Activated CD4-positive, alpha-beta T cell treated with anti-CD3 and anti-CD28 coated beads, Interleukin-2, amount 50 U/mL, for 4 hours (primary cell): ENCODE data around the gene MEGF6.

ENCODE experiments used
- DNase-seq, 2 experiments: peaks; one replicate each; pipeline ENCODE4 v3.0.0-alpha.2; 2020

MEGF6 gene

DNA sequence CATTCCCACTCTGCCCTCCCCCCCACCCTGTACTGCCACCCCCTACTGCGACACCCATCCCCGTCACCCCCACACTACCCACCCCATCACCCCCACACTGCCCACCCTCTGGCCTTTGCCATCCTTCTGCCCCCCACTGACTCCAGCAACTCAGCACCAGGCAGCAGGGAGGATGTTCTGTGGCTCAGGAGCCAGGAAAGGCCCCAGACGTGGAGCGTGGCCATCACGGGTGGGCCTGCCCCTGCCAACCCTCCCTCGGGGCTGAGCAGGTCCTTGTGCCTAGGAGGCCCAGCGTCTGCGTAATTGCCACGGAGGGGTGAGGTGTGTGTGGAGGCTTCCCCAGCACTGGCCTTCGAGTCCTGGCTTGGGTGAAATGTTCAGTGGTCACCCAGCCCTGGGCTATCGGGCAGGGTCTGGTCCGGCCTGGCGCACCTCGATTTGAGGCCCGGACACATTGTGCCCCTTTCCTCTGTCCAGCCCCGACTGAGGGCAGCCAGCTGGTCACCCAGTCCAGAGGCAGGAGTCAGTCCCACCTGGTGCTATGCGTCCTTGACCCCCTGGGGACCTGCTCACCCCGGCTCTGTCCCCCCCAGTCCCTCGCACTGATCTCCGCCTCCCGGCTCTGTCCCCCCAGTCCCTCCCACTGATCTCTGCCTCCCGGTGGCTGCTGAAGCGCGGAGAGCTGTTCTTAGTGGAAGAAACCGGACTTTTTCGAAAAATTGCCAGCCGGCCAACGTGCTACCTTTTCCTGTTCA is 133.9 kb downstream of the MEGF6 start:
- no peak for DNase-seq

DNA sequence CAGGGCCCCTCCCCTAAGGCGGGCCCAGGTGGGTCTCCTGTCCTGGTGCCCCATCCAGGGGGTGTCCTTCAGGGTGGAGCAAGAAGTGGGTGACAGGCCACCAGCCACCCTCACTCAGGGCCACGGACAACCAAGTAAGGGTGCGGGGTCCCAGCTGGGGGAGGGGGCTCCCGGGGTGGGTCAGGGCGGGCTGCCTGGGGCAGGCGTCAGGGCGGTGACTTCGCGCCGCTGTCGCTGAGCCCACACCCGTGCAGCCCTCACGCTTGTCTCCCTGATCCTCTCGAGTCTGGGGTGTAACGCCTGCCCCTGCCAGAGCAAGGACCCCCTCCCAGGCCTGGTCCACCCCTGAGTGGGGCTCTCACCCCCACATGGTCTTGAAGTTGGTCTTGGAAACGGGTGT is 134.6 kb downstream of the MEGF6 start:
- no peak for DNase-seq

DNA sequence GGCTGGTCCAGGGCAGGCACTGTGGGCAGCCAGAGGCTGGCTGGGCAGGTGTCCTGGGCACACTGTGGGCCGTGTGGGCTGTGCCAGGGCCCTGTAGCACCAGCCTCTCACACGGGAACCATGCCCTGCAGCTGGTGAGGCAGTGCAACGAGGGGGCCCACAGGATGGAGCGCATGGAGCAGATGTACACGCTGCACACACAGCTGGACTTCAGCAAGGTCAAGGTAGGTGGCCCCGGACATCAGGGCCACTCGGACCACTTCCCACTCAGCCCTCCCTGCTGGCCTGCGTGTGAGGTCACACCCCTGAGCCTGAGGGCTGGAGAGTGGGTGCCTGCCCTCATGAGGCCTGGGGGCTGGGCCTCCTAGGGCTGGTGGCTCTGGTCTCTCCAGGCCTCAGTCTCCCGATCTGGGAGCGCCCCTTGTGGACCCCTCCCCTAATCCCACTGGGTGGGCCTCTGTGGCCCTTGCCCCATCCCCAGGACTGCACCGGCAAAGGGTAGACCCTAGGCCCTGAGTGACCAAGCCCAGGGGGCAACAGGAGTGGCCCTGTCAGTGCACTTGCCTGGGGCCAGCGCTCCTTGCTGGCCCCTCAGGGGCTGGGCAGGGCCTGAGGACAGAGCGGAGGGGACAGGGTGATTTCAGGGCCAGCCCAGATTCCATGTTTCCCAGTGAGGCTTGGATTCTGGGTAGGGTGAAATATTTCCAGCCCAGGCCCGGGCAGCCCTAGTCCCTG is 135.3 kb downstream of the MEGF6 start:
- DNase-seq: no peak

DNA sequence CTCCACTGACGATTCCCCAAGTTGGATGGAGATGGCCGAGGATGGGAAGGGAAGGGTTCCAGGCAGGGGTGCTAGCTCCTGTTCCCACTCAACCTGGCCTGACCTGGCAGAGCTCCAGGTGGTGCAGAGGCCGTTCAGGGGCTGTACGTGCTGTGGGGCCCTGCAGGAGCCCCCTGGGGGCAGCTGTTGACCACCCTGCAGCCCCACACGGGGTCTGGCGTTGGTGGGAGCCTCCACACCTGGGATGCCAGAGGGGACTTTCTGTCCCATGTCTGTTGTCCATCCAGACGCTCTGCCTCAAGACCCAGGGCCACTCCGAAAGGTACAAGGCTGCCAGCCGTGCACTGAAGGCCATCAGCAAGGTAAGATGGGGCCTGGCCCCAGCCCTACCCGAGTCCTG is 136.9 kb downstream of the MEGF6 start:
- DNase-seq: no peak

DNA sequence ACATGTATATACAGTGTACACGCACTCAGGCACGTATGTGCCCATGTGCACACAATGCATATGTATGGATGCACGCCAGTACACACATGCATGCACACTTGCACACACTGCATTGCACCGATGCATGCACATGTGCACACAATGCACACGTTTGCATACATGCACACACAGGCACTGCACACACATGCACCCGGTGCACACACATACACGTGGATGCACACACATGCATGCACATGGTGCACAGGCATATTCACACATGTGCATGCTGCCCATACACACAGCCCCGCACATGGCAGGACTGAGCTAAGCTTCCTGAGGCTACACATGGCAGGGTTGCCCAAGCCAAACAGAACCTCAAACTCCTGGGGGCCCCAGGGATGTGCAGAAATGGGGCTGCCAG is 137.3 kb downstream of the MEGF6 start:
- DNase-seq: no peak

DNA sequence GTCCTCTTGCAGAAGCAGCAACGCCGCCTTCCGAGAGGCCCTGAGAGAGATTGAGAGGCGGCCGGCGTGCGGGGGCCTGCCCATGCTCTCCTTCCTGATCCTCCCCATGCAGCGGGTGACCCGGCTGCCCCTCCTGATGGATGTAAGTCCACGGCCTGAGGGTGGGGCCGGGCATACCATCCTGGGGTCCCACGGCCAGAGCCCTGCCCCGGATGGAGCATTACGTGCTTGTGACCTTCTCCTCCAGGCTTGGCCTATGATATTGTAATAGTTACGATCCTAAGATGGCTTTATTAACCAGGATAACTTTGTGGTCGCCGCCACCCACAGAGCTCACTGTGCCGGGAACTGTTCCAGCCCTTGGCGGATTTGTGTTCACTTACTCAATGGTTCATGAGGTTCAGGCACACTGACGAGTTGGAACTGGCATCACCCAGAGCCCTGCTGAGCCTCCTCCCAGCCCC is 137.9 kb downstream of the MEGF6 start:
- no peak for DNase-seq

DNA sequence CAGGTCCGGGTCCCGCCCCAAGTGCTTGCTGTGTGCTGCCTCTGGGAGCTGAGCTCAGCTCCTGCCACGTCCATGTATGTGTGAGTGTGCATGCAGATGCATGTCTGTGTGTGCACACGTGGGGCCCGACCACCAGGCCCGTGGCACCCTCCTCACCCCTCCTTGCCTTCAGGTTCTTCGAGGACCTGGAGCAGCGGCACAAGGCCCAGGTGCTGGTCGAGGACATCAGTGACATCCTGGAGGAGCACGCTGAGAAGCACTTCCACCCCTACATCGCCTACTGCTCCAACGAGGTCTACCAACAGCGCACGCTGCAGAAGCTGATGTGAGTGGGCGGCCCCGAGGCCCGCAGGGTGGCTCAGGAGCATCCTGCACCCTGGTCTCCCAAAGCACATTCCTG is 138.4 kb downstream of the MEGF6 start:
- DNase-seq: no peak

DNA sequence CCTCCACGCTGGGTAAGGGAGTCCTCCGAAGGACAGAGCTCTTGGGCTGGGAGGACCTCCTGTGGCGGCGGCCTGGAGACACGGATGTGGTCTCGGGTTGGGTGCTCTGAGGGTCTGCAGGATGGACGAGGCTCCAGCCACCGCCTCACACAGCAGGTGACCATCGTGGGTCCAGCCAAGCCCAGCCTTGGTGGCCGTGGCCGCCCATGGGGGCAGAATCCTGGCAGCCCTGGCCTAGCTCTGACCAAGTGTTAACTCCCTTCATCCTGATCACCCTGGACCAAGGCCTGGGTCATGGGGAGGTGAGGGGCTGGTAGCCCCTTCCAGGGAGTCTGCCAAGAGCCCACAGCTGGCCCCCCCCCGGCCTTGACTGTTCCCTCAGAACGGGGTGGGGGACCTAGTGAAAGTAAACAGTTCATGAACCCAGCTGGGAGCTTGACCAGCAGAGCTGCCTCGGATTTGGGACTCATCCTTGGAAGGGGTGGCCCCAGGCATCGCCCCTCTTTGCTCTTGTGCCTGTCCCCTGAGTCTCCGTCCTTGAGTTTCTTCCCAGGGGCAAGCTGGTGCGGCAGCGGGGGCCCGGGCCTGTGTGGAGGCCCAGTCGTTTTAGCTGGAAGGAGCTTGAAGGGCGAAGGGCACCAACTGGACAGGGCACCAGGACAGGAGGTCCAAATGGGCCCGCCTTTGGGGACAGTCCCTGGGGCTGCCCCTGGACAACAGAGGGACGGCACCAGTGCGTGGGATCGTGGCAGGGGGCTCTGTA is 139.0 kb downstream of the MEGF6 start:
- no peak for DNase-seq

DNA sequence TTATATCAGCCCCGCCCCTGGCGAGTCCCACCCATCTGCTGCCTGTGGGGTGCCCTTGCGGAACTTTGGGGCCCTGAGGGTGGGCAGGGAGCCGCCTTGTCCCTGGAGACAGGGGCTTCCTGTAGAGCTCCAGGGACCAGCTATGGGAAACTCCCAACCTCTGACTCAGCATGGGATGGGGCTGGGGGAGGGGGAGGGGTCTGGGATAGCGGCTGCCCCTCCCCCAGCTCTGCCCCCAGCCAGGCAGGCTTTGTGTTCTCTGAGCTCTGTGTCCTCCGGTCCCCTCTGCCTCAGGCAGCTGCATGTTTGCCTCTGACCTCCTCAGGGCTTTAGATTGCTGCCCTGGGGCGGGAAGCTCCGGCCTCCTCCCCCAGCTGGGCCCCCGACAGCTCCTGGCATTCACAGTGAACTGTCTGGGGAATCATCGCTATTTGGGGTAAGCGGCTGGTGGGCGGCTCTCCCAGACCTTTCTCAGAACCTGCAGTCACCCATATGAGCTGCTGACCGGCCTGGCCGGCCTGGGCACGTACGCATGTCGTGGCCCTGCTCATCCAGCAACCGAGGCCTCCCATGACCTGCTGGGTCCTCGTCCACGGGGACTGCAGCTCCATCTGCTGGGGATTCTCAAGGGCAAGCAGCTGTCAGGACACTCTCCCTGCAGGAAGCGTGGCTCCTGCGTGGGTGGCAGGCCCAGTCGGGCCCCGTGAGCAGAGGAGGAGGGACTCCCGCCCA is 139.8 kb downstream of the MEGF6 start:
- no peak for DNase-seq

DNA sequence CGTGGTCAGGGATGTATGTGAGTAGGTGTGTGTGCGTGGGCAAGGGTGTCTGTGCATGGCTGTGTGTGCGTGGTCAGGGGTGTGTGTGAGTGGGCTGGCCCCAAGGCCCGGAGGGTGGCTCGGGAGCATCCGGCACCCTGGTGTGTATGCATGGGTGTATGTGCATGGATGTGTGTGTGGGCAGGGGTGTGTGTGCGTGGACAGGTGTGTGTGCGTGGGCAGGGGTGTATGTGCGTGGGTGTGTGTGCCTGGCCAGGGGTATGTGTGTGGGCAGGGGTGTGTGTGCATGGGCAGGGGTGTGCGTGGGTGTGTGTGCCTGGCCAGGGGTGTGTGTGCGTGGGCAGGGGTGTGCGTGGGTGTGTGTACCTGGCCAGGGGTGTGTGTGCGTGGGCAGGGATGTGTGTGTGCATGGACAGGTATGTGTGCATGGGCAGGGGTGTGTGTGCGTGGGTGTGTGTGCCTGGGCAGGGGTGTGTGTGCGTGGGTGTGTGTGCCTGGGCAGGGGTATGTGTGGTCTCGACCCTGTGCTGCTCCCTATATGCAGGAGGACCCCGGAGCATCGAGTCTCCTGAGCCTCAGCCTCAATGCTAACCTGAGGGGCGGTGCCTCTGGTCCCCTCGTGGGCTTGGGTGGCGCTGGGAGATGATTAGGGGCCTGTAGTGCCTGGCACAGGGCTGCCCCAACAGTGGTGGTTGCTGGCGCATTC is 140.5 kb downstream of the MEGF6 start:
- DNase-seq: no peak

DNA sequence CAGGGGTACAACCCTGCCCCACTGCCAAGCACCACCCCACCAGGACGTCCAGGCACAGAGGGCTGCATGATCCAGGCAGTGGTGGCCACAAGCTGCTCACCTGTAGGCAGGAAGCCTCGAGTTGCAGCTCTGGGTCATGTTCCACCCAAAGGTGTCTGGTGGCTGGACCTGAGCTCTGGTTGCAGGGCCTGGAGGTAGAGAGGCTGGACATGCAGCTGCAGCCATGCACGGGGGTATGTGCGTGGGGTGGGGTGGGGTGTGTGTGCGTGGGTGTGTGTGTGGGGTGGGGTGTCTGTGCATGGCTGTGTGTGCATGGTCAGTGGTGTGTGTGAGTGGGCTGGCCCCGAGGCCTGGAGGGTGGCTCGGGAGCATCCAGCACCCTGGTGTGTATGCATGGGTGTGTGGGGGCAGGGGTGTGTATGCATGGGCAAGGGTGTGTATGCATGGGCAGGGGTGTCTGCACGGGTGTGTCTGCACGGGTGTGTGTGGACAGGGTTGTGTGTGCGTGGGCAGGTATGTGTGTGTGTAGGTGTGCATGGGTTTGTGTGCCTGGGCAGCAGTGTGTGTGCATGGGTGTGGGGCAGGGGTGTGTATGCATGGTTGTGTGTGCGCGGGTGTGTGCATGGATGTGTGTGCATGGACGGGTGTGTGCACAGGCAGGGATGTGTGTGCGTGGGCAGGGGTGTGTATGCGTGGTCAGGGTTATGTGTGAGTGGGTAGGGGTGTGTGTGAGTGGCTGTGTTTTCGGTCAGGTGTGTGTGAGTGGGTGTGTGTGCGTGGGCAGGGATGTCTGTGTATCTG is 141.3 kb downstream of the MEGF6 start:
- no peak for DNase-seq

DNA sequence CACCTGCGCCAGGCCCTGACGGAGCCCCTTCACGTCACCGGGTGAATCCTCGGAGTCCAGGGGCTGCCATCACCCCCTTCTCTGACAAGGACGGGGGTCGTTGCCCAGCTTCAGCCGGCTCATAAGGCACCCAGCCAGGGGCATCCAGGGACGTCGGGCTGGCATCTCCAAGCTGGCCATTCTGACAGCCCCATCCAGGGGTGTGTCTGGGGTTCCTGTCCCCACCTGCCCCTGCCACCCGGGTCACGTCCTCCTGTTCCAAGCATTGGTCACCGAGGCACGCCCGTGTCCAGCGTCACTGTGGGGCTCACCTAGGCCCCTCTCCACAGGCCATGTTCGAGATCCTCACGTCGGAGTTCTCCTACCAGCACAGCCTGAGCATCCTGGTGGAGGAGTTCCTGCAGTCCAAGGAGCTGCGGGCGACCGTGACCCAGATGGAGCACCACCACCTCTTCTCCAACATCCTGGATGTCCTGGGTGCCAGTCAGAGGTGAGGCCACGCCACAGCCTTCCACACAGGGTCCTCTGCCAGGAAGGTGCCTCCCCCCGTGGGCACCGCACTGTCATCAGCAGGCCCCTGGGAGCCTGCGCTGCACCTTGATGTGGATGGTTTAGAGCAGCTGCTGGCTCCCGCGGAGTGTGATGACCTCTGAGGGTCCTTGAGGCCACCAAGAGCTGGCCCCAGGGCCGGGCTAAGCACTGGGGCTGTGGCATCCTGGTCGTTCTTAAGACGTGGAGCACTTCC is 142.0 kb downstream of the MEGF6 start:
- DNase-seq: no peak

DNA sequence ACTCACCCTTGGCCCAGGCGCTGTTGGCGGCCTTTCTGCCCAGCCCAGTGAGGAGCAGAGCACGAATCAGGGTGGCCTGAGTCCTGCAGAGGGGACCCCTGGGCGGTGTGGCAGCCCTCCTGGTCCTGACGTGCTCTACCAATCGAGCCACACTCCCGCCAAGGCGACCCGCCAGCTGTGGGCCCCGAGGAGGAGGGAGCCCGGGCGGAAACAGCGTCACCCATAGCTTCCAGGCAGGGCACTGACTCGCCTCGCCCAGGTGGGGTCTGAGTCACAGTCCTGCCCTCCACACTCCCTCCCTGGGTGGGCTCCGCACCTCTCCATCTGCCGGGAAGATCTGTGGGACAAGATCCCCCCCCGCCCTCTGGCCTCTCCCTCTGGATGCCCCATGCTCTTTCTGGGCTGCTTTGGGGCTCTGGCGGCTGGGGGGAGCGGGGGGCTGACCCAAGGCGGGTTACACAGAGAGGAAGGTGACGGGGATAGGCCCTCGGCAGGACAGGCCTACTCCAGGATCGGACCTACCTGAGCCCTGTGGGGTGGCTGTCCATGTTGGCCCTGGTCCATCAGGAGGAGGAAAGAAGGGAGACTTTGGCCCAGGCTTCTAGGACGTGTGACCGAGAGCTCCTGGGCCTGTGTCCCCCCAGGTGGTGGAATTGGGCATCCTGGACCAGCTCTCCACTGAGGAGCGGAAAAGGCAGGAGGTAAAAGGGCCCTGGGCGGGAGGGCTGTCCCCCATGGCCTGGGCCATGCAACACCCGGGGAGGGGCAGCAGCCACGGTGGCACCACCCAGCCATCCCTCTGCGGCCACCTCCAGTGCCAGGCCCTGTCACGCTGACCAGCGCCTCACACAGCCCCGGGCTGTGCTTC is 142.8 kb downstream of the MEGF6 start:
- no peak for DNase-seq

DNA sequence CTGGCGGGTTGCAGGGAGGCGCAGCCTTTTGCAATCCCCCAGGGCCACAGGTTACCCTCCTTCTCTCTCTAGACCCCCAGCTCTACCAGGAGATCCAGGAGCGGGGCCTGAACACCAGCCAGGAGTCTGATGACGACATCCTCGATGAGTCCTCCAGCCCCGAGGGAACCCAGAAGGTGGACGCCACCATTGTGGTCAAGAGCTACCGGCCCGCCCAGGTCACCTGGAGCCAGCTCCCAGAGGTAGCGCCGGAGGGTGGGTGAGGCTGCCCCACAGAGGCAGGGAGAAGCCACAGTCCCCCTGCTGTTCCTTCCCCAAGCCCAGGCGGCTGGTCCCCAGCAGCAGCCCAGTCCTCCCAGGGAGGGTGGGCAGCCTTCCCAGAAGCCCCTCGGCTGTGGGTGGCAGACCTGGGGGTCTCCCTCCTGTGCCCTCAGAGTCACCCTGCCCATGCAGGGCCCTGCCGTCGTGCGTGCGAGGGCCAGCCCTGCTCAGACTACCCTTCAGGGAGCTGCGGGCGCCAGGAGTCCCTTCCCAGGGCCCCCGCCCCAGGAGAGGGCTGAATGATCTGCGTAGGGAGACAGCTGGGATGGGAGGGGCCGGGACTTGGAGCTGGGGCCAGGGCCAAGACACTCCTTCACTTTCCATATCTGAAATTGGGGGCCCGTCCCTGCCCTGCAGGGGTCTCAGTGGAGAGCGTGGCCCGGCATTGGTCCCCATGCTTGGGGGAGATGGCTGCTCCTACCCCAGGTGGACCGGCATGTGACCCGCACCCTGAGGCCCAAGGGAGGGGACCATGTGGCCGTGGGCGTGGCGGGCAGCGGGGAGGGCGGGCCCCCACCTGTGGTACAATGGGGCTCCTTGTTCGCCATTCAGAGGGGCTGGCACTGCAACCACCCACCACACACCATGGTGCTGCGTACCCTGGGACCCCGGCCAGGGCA is 143.9 kb downstream of the MEGF6 start:
- DNase-seq: no peak

DNA sequence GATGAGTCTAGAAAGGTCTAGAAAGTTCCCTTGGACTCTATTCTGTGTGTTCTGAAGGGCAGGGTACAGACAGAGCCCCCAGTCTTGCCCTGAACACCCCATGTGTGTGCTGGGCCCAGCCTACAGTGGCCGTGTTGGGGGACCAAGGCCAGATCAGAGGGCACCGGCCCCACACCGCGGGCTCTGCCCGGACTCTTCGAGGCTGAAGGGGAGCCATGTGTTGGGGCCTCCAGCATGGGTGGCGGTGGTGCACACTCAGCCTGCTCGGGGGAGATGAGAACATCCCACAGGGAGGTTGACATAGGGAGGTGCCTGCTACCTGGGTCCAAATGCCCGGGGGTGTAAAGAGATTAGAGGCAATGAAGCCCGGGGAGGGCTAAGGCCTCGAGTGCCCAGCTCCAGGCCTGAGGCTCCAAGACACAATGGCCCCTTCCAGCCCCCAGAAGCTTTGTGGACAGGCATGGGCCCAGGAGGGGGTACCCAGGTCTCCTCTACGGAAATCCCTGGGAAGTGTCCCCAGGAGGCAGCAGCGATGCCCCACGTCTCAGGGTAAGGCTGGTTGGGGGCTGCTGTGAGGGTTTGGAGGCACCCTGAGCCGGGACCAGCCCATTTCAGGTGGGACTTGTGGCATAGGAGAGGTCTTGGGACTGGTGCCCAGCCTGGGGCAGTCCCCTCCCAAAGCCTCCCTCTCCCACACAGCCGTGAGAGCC is 144.8 kb downstream of the MEGF6 start:
- no peak for DNase-seq

DNA sequence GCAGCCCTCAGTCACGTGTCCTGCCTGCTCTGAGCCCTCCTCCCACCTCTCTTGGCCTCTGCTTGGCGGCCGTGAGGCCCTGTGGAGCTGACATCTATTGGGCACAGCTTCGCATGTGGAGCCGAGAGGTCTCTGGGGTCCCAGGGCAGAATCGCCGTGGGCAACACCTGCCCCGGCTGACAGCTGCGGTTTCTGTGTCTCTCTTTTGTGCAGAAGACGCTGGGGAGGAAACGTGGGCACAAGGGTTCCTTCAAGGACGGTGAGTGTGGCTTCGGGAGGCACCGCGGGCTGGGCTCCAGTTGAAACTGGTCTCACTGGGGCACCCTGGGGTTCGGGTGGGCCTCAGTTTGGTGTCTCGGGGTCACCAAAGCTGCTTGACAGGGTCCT is 145.4 kb downstream of the MEGF6 start:
- no peak for DNase-seq

DNA sequence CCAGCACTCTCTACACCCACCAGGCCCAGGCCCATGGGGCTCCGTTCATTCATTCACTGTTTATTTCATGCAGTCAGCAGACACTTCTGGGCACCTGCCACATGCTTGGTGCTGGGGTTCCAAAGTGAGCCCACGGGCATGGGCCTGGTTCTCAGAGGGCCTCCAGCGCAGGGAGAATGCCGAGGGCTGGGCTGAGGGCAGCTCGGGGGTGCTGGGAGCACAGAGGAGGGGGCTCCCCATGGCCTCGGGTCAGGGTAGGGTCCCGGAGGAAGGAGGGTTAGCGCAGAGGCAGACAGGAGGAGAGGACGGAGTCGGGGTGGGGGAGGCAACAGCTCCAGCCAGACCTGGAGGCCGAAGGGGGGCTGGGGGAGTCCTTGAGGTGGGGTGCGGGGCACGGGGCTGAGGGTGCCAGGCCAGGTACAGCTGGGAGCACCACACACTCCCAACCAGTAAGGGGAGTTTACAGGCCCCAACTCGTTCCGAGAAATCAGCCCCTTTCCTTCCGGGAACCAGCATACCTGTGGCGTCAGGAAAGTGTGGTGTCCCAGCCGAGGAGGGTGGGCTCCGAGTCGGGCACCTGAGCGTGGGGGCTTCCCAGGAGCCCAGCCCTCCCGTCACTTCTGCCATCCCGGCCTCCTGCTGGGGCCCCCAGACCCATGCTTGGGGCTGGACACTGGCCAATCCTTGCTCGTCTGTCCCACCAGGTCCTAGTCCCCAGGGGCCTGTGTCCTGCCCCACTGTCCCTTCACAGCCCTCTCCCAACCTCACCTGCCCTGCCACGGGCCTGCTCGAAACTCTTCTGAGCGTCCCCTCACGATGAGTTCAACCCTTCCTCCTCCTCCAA is 146.0 kb downstream of the MEGF6 start:
- DNase-seq: no peak
